Heart left ventricle (tissue), 16 donors: Measurements from ENCODE around the gene AKNA. TPM values are rescaled to one million over a fixed set of nuclear protein-coding genes. Genes with fewer than 3 reads are reported as not detected.

Experiments
- ATAC-seq, 4 donors: fragments of 200-7000 bp; cut with Tn5 transposase; one replicate each; pipeline ENCODE4 v1.9.1; 2020 to 2022; ENCODE audit warnings: moderate library complexity in 4 of 4, mild to moderate bottlenecking in 3 of 4, moderate number of reproducible peaks in 1 of 4
- DNase-seq, 5 donors: peaks; one replicate each; pipeline ENCODE4 v3.0.0-alpha.2; 2020
- H3K27ac ChIP-seq, 12 donors: fragments of 200-600 bp; sonication (generic) in 4 of 12; one replicate each; pipeline versions ENCODE4 v1.5.0 to v1.8.0; 2016 to 2022; ENCODE audit warnings: mild to moderate bottlenecking in 2 of 12
- H3K27me3 ChIP-seq, 9 donors: fragments of 200-600 bp; sonication (generic) in 2 of 9; one replicate each; pipeline versions ENCODE4 v1.5.1 to v1.8.0; 2016 to 2022; ENCODE audit warnings: mild to moderate bottlenecking in 3 of 9
- H3K36me3 ChIP-seq, 9 donors: fragments of 200-600 bp; sonication (generic) in 2 of 9; one replicate each; pipeline versions ENCODE4 v1.5.0 to v1.8.0; 2018 to 2022; ENCODE audit warnings: mild to moderate bottlenecking in 2 of 9
- H3K4me1 ChIP-seq, 12 donors: fragments of 200-600 bp; sonication (generic) in 4 of 12; one replicate each; pipeline versions ENCODE4 v1.5.0 to v1.8.0; 2016 to 2022; ENCODE audit warnings: mild to moderate bottlenecking in 3 of 12
- H3K4me3 ChIP-seq, 12 donors: fragments of 200-600 bp; sonication (generic) in 4 of 12; one replicate each; pipeline versions ENCODE4 v1.5.0 to v1.8.0; 2017 to 2022; ENCODE audit warnings: mild to moderate bottlenecking in 9 of 12, moderate library complexity in 4 of 12
- H3K9me3 ChIP-seq, 12 donors: fragments of 200-600 bp; sonication (generic) in 4 of 12; one replicate each; pipeline versions ENCODE4 v1.5.0 to v1.8.0; 2016 to 2022; ENCODE audit warnings: mild to moderate bottlenecking in 1 of 12
- POLR2A ChIP-seq, 2 donors: fragments of 450-650 bp; IDR thresholded peaks; one replicate each; pipeline ENCODE4 v1.6.1; 2017; ENCODE audit warnings: antibody characterized with exemption in 2 of 2, mild to moderate bottlenecking in 2 of 2, moderate library complexity in 2 of 2
- WGBS, 4 donors: extraction: QIAGEN DNeasy Blood & Tissue Kit in 2 of 4; methylation state at CpG; one replicate each; pipeline versions ENCODE4 v1.1.5 to v1.1.7; 2013 to 2018; 5-methylcytosine and 5-hydroxymethylcytosine counted together
- intact Hi-C, 10 donors: fragments of 100-400 bp; cut with DNase I; formaldehyde crosslinking; loops; one replicate each; pipeline versions ENCODE4 v1.11.1 to v1.14.2; 2022
- polyA plus RNA-seq, 2 donors: library from polyadenylated mRNA; stranded (reverse); fragments of 200-250 nt; gene quantifications; one replicate each; pipeline ENCODE4 v1.2.3, GENCODE V29; 2013
- total RNA-seq, 9 donors: library from RNA; depleted of rRNA in 2 of 9; stranded (reverse); fragments of >200 nt in 2 of 9; fragmentation: NEBNext Ultra II Directional in 3 of 9; extraction: Animal tissue kit (Norgen Biotek cat#: 25700) in 3 of 9; gene quantifications; one replicate each; pipeline versions ENCODE4 v1.1.0 to v1.2.4, GENCODE V29; 2016 to 2023
- TF ChIP-seq, protein P1 (sequence below), 12 donors: fragments of 200-600 bp; sonication (generic) in 4 of 12; IDR thresholded peaks; one replicate each; pipeline versions ENCODE4 v1.5.0 to v1.8.0; 2018 to 2022; ENCODE audit warnings: antibody characterized with exemption in 12 of 12, mild to moderate bottlenecking in 5 of 12
- donor health status: ischemic (EF 13 %, LVEDD 7.1; RV severe dilation, severe dysfunction).
- donor health status: healthy with polysubstance abuse.
- donor health status: DM: no; HTN: yes; CAD: no.
- donor health status: DM: no; HTN: no; CAD: no.
- donor health status: ischemic (EF 25% LVEDD 6.9; RV normal size, moderate dysfunction).
- donor health status: ischemic (EF 25% LVEDD 5.7; RV mildly dilated, moderate dysfunction).
- donor health status: healthy.
- donor health status: DM: yes; HTN: yes; CAD: no.
- donor health status: ischemic (EF 35%, LVEDD 5.7; RV mildly dilated, moderate dysfunction).
- donor health status: nonischemic (EF 11% LVEDD 7.7; RV severe dilation, severe dysfunction).
- donor health status: DM: yes; HTN: yes; CAD: no.
- donor health status: PGD.
- donor health status: ischemic (EF 29% LVEDD 5.4; RV normal size, mild dysfunction).
- donor health status: nonischemic (EF 23%, LVEDD 6.1; RV moderate dilation, normal function).

The AKNA gene
- total and polyA plus RNA-seq, 11 donors = 2.5 to 30.8 (median 4.4) TPM

DNA sequence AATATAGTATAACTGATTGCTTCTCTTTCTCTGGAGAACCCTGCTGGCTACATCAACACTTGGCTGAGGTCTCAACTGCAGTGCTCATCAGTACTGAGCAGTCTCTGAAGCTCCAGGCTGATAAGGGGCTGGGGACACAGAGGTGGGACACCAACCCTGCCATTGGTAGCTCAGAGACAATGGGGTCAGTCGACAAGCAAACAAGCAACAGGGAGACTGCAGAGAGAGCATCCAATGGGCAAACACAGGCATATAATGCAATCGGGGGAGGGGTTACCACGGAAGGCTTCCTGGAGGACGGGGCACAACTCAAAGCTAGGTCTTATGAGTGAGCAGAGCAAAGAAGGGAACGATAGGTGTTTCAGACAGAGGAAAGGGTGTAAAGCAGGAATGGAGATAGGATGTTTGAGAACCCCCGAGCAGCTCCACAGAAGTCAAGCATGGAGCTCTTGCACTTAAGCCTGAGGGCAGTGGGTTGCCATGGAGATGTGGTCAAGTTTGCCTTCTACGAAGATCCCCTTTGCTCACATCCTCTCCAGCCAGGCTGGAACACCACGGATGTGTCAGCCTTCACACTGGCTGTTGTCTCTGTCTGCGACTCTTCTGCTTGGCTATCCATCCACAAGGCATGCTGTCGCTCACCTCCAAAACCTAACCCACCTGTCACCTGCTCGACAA is 21.5 kb upstream of the AKNA start:
- ATAC-seq (no peak), DNase-seq (no peak)
- TF ChIP-seq, protein P1, sequence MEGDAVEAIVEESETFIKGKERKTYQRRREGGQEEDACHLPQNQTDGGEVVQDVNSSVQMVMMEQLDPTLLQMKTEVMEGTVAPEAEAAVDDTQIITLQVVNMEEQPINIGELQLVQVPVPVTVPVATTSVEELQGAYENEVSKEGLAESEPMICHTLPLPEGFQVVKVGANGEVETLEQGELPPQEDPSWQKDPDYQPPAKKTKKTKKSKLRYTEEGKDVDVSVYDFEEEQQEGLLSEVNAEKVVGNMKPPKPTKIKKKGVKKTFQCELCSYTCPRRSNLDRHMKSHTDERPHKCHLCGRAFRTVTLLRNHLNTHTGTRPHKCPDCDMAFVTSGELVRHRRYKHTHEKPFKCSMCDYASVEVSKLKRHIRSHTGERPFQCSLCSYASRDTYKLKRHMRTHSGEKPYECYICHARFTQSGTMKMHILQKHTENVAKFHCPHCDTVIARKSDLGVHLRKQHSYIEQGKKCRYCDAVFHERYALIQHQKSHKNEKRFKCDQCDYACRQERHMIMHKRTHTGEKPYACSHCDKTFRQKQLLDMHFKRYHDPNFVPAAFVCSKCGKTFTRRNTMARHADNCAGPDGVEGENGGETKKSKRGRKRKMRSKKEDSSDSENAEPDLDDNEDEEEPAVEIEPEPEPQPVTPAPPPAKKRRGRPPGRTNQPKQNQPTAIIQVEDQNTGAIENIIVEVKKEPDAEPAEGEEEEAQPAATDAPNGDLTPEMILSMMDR (IDR thresholded peaks at IDR 0.05) = no peak
- no peak for TF ChIP-seq POLR2A (IDR thresholded peaks at IDR 0.05)
- no peaks in the 10 kb centered on the region for H3K36me3 ChIP-seq
- H3K27me3 ChIP-seq = no peaks in the 10 kb centered on the region
- 67 to 72% (median 70%) methylated on average over 11 of the region's 11 CpGs for WGBS, 4 donors
- H3K4me1 ChIP-seq = peaks cover 0 to 9% (median 0%) of the 10 kb centered on the region in 12 donors
- H3K4me3 ChIP-seq = no peak overlapping the region
- intact Hi-C loops = loop anchor here (2.0 to 10.0 kb wide), 10 partner anchors 186 to 1116 kb away; no protein-coding TSS in a partner anchor
- no peak overlapping the region for H3K27ac ChIP-seq
- no peaks in the 10 kb centered on the region for H3K9me3 ChIP-seq

DNA sequence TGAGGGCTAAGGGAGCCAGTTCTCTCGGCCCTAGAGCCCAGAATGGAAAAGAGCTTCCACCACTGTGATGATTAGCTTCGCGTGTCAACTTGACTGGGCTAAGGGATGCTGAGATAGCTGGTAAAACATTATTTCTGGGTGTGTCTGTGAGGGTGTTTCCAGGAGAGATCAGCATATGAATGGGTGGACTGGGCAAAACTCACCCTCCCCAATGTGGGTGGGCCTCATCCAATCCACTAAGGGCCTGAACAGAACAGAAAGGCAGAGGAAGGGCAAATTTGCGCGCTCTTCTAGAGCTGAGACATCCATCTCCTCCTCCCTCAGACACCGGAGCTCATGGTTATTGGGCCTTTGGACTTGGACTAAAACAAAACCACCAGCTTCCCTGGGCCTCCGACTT is 20.9 kb upstream of the AKNA start:
- DNase-seq (no peak), ATAC-seq (no peak)
- Histone ChIP-seq H3K9me3 (no peaks in the 10 kb centered on the region), H3K27me3 (no peaks in the 10 kb centered on the region), H3K4me3 (no peak overlapping the region), H3K4me1 (peaks cover 0 to 7% (median 0%) of the 10 kb centered on the region in 12 donors), H3K27ac (no peak overlapping the region), H3K36me3 (no peaks in the 10 kb centered on the region)
- intact Hi-C loops = loop anchor here (2.0 to 10.0 kb wide), 10 partner anchors 186 to 1116 kb away; no protein-coding TSS in a partner anchor
- WGBS, 4 donors = 81 to 89% (median 83%) methylated on average over 7 of the region's 7 CpGs
- TF ChIP-seq POLR2A (IDR thresholded peaks at IDR 0.05) = no peak
- TF ChIP-seq, protein P1 (IDR thresholded peaks at IDR 0.05) = no peak

DNA sequence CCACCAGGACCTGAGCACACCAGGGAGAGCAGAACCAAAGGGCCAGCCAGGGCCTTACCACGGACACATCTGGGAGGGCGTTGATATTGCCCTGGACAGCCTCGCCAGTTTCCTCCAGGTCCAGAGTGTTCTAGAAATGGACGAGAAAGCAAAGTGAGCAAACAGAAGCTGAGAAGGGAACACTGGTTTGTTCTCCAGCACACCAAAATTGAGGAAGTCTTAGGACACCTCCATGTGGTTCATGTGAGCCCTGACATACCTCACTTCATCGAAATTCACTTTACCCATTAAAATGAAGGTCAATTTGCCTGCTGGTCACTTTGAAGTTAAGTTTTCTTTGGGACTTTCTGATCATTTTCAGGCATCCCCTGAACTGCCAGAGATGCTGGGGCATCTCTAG is 20.1 kb upstream of the AKNA start:
- peaks cover 0 to 7% (median 0%) of the 10 kb centered on the region in 12 donors for H3K4me1 ChIP-seq
- H3K27ac ChIP-seq = no peak overlapping the region
- H3K36me3 ChIP-seq = no peaks in the 10 kb centered on the region
- no peak for DNase-seq
- no peak for TF ChIP-seq POLR2A (IDR thresholded peaks at IDR 0.05)
- TF ChIP-seq, protein P1 (IDR thresholded peaks at IDR 0.05) = no peak
- no peak for ATAC-seq
- no peak overlapping the region for H3K4me3 ChIP-seq
- H3K27me3 ChIP-seq = no peaks in the 10 kb centered on the region
- intact Hi-C loops = loop anchor here (2.0 to 10.0 kb wide), 11 partner anchors 187 to 1117 kb away; no protein-coding TSS in a partner anchor
- WGBS, 4 donors = 81 to 87% (median 85%) methylated on average over 5 of the region's 5 CpGs
- H3K9me3 ChIP-seq = no peaks in the 10 kb centered on the region

DNA sequence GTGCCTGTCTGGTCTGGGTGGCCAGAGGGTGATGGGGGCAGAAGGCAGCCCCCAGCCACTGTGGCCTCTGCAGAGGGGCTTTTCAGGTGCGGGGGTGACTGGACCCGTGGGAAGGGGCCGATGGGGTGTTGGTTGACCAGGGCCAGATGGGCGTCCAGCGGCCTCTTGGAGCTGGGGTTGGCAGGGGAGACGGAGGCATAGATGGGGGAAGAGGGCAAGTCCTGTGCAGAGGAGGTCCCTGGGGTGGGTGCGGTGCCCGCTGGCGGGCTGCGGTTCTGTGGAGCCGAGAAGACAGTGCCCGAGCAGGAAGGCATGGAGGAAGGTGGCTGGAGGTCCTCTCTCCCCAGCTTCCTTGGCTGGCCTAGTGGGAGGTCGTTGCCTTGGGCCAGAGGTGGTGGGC is 18.7 kb upstream of the AKNA start:
- no peak for TF ChIP-seq POLR2A (IDR thresholded peaks at IDR 0.05)
- TF ChIP-seq, protein P1 (IDR thresholded peaks at IDR 0.05) = no peak
- no peak for DNase-seq
- Histone ChIP-seq H3K36me3 (no peaks in the 10 kb centered on the region), H3K27me3 (no peaks in the 10 kb centered on the region), H3K4me1 (peaks cover 0 to 7% (median 0%) of the 10 kb centered on the region in 12 donors), H3K9me3 (no peaks in the 10 kb centered on the region), H3K4me3 (no peak overlapping the region), H3K27ac (no peak overlapping the region)
- ATAC-seq = no peak
- intact Hi-C loops = loop anchor here (1.0 to 10.0 kb wide), 12 partner anchors 188 to 1118 kb away; no protein-coding TSS in a partner anchor
- WGBS, 4 donors = 82 to 92% (median 88%) methylated on average over 13 of the region's 13 CpGs
